ENCODE data around the gene PIK3CD.
A peak's percentile ranks its signal among the peaks of the same experiment; 100 is the strongest.

The PIK3CD gene

GRCh38 chr1:9628541-9629444 is 22.7 kb upstream of the PIK3CD start:
- Histone ChIP-seq H3F3A (ENCODE audit: insufficient read depth, low read length) (no peaks in the 10 kb centered on the region), H3K79me2 (ENCODE audit: insufficient read depth, low read length) (no peaks in the 10 kb centered on the region), H3K9me2 (ENCODE audit: low read depth, low read length) (no peaks in the 10 kb centered on the region), H3K27ac (ENCODE audit: low read depth, low read length, poor library complexity, severe bottlenecking) (peak overlapping the region; percentile 94), H2AFZ (ENCODE audit: low read length) (no peak overlapping the region), H3K4me1 (ENCODE audit: insufficient read depth, low read length, severe bottlenecking) (peaks cover 55% of the 10 kb centered on the region), H3K4me3 (ENCODE audit: low read depth, low read length, poor library complexity, severe bottlenecking) (peak overlapping the region; percentile 47), H3K9ac (ENCODE audit: low read length) (peak overlapping the region; percentile 63), H3K27me3 (ENCODE audit: insufficient read depth, low read length) (no peaks in the 10 kb centered on the region; the same call in 1 of the 2 replicates), H3K9me3 (ENCODE audit: low read length) (no peaks in the 10 kb centered on the region), H4K20me1 (ENCODE audit: insufficient read depth, low read length) (no peaks in the 10 kb centered on the region), H3K36me3 (ENCODE audit: insufficient read depth, low read length) (no peaks in the 10 kb centered on the region), H3K4me2 (ENCODE audit: low read length) (peak overlapping the region; percentile 65)
- no peak for TF ChIP-seq EZH2 (IDR thresholded peaks at IDR 0.05; ENCODE audit: borderline replicate concordance, low read length)
- TF ChIP-seq, protein P1, sequence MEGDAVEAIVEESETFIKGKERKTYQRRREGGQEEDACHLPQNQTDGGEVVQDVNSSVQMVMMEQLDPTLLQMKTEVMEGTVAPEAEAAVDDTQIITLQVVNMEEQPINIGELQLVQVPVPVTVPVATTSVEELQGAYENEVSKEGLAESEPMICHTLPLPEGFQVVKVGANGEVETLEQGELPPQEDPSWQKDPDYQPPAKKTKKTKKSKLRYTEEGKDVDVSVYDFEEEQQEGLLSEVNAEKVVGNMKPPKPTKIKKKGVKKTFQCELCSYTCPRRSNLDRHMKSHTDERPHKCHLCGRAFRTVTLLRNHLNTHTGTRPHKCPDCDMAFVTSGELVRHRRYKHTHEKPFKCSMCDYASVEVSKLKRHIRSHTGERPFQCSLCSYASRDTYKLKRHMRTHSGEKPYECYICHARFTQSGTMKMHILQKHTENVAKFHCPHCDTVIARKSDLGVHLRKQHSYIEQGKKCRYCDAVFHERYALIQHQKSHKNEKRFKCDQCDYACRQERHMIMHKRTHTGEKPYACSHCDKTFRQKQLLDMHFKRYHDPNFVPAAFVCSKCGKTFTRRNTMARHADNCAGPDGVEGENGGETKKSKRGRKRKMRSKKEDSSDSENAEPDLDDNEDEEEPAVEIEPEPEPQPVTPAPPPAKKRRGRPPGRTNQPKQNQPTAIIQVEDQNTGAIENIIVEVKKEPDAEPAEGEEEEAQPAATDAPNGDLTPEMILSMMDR (IDR thresholded peaks at IDR 0.05; ENCODE audit: low read length), result no peak

DNA sequence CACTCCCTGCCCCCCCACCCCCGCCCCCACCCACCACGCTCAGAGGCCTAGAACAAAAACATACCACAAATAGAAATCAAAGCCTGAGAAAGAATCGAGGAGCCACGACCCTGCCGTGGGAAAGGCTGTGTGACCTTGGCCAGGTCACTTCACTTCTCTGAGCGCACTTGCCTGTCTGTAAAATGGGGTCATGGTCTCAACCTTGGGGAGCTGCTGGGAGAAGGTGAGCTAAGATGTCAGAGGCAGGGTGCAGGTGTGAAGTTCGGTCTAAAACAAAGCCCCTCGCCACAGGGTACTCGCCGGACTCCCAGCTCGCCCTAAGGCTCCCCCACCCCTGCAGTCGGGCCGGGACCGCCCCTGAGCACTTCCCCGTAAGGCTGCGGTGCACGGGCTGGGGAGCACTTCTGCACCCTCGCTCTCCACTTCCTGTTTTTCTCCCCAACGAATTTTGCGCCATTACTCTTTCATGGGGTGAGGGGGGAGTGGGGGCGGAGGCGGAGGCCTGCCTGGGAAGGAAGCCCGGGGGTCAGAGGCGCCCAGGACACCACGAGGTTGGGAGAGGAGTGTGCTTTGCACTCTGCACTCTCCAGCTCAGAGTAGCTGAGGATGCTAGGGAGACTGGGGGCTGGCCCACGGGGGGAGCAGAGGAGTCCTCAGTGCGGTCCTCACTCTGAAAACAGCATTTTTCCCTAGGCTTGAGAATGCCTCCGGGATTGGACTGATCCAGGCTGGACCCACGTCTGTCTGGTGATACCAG is 21.9 kb upstream of the PIK3CD start:
- Histone ChIP-seq H3K9me3 (ENCODE audit: low read length) (no peaks in the 10 kb centered on the region; the same call in 1 of the 2 replicates), H4K20me1 (ENCODE audit: insufficient read depth, low read length) (no peaks in the 10 kb centered on the region), H3K79me2 (ENCODE audit: insufficient read depth, low read length) (no peaks in the 10 kb centered on the region), H3K9me2 (ENCODE audit: low read depth, low read length) (no peaks in the 10 kb centered on the region), H2AFZ (ENCODE audit: low read length) (no peak overlapping the region), H3K4me3 (ENCODE audit: low read depth, low read length, poor library complexity, severe bottlenecking) (peak overlapping the region; percentile 47), H3K27ac (ENCODE audit: low read depth, low read length, poor library complexity, severe bottlenecking) (peak overlapping the region; percentile 94), H3F3A (ENCODE audit: insufficient read depth, low read length) (no peaks in the 10 kb centered on the region), H3K9ac (ENCODE audit: low read length) (peak overlapping the region; percentile 58), H3K36me3 (ENCODE audit: insufficient read depth, low read length) (no peaks in the 10 kb centered on the region), H3K27me3 (ENCODE audit: insufficient read depth, low read length) (no peaks in the 10 kb centered on the region), H3K4me2 (ENCODE audit: low read length) (peak overlapping the region; percentile 65), H3K4me1 (ENCODE audit: insufficient read depth, low read length, severe bottlenecking) (peaks cover 55% of the 10 kb centered on the region)
- TF ChIP-seq EZH2 (IDR thresholded peaks at IDR 0.05; ENCODE audit: borderline replicate concordance, low read length), result no peak
- TF ChIP-seq, protein P1 (IDR thresholded peaks at IDR 0.05; ENCODE audit: low read length), result no peak

DNA sequence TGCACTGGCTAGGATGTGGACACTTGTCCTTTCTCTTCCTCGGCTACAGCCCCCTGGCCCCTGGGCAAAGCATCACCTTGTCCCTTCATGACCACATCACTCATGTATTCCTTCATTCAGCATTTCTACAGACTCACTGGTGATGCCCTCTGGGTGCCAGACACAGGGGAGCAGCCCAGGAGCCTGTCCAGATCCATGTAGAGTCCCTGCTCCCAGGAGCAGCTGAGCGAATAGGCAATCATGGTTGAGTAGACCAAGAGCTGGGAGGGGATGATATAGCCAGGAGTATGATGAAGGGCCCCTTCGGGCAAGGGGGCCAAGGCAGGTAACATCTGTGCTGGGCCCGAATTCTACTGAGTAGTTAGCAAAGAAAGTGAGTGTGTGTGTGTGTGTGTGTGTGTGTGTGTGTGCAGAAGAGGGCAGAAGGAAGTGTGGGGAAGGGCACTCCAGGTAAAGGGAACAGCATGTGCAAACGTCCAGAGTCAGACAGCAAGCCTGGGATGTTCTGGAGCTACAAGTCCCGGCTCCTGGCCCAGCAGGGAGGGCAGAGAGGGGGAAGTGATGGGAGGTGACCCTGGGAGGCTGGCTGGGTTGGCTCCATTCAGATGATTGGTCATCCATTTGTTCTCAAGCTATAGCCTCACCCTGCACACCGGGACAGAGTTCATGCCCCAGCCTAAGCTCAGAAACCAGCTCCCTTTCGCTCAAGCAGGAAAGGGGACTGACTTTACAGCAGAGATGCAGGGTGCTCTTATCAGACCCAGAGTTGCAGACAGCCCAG is 21.0 kb upstream of the PIK3CD start:
- Histone ChIP-seq H3K4me1 (ENCODE audit: insufficient read depth, low read length, severe bottlenecking) (peaks cover 55% of the 10 kb centered on the region), H4K20me1 (ENCODE audit: insufficient read depth, low read length) (no peaks in the 10 kb centered on the region), H3K36me3 (ENCODE audit: insufficient read depth, low read length) (no peaks in the 10 kb centered on the region), H3K9me2 (ENCODE audit: low read depth, low read length) (no peaks in the 10 kb centered on the region), H3F3A (ENCODE audit: insufficient read depth, low read length) (no peaks in the 10 kb centered on the region), H3K27ac (ENCODE audit: low read depth, low read length, poor library complexity, severe bottlenecking) (peak overlapping the region; percentile 94), H3K4me3 (ENCODE audit: low read depth, low read length, poor library complexity, severe bottlenecking) (peak overlapping the region; percentile 47), H3K9me3 (ENCODE audit: low read length) (no peaks in the 10 kb centered on the region; the same call in 1 of the 2 replicates), H2AFZ (ENCODE audit: low read length) (no peak overlapping the region), H3K4me2 (ENCODE audit: low read length) (peak overlapping the region; percentile 65), H3K27me3 (ENCODE audit: insufficient read depth, low read length) (no peaks in the 10 kb centered on the region), H3K9ac (ENCODE audit: low read length) (peak overlapping the region; percentile 58; the same call in 1 of the 2 replicates), H3K79me2 (ENCODE audit: insufficient read depth, low read length) (no peaks in the 10 kb centered on the region)
- no peak for TF ChIP-seq EZH2 (IDR thresholded peaks at IDR 0.05; ENCODE audit: borderline replicate concordance, low read length)
- TF ChIP-seq, protein P1 (IDR thresholded peaks at IDR 0.05; ENCODE audit: low read length), result no peak

Measured in OCI-LY1 (cell line).